SK-N-SH (cell line): Measurements from ENCODE around the gene POLR3B.

Experiments
- ELF1 ChIP-seq: IDR thresholded peaks from 2 replicates; pipeline ENCODE4 v1.4.0; 2012
- FOXJ3 ChIP-seq: sonication (generic); formaldehyde crosslinking; IDR thresholded peaks from 2 replicates; pipeline ENCODE4 v1.5.1; 2020; ENCODE audit warnings: mild to moderate bottlenecking, missing genetic modification reagents
- SMC3 ChIP-seq: IDR thresholded peaks from 2 replicates; pipeline ENCODE4 v1.6.1; 2012; ENCODE audit warnings: low read depth, low read length, improper control_type of control experiment
- YY1 ChIP-seq: IDR thresholded peaks from 2 replicates; pipeline ENCODE4 v1.4.0; 2012; ENCODE audit warnings: low read depth, mild to moderate bottlenecking
- TF ChIP-seq, protein P1 (sequence below): fragments of 200-600 bp; sonication (generic); IDR thresholded peaks from 2 replicates; pipeline ENCODE4 v1.6.1; 2017; ENCODE audit warnings: antibody characterized with exemption, mild to moderate bottlenecking, moderate library complexity
- TF ChIP-seq, protein P2 (sequence below): IDR thresholded peaks from 2 replicates; pipeline ENCODE4; 2012

- TF ChIP-seq, protein P1, sequence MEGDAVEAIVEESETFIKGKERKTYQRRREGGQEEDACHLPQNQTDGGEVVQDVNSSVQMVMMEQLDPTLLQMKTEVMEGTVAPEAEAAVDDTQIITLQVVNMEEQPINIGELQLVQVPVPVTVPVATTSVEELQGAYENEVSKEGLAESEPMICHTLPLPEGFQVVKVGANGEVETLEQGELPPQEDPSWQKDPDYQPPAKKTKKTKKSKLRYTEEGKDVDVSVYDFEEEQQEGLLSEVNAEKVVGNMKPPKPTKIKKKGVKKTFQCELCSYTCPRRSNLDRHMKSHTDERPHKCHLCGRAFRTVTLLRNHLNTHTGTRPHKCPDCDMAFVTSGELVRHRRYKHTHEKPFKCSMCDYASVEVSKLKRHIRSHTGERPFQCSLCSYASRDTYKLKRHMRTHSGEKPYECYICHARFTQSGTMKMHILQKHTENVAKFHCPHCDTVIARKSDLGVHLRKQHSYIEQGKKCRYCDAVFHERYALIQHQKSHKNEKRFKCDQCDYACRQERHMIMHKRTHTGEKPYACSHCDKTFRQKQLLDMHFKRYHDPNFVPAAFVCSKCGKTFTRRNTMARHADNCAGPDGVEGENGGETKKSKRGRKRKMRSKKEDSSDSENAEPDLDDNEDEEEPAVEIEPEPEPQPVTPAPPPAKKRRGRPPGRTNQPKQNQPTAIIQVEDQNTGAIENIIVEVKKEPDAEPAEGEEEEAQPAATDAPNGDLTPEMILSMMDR, result no peak
- TF ChIP-seq SMC3, result no peak
- no peak for TF ChIP-seq FOXJ3
- TF ChIP-seq YY1, result no peak
- TF ChIP-seq ELF1, result no peak
- TF ChIP-seq, protein P2, sequence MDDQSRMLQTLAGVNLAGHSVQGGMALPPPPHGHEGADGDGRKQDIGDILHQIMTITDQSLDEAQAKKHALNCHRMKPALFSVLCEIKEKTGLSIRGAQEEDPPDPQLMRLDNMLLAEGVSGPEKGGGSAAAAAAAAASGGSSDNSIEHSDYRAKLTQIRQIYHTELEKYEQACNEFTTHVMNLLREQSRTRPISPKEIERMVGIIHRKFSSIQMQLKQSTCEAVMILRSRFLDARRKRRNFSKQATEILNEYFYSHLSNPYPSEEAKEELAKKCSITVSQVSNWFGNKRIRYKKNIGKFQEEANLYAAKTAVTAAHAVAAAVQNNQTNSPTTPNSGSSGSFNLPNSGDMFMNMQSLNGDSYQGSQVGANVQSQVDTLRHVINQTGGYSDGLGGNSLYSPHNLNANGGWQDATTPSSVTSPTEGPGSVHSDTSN, result no peak
Measured at GRCh38 chr12:106433055-106433454, 75.5 kb downstream of the POLR3B start.
